ENCODE data around the gene MYH7B.

Gene MYH7B

DNA sequence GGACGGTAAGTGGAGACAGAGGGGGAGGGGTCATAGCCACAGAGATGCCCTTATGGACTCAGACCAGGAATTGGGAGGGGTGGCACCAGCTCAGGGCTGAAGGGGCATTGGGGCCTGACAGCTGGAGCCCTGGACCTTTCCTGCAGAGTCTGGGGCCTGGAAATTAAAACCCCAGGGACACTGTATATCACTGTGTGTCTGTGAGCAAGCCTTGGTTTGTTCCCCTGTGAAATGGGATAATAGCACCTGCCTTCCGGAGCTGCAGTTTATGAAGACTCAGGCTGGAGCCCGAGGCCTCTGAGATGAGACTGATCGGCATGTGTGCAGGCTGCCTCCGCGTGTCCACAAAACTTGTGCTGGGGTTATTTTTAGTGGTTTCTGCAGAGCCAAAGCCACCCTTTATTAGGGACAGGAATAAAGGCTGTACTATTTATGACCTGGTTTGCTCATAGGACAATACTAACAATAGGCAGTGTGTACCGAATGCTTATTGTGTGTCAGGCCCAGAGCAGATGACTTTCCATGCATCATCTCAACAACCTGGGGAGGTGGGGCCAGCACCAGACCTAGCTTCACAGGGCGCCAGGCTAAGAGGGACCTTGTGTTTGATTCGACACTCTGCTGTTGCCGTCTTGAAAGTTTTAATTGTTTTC is 22.6 kb downstream of the MYH7B start:
- Mint-ChIP-seq H3K27ac (no peak overlapping the region), H3K4me3 (no peak overlapping the region), H3K4me1 (no peaks in the 10 kb centered on the region), H3K36me3 (ENCODE audit: low read depth) (no peaks in the 10 kb centered on the region), H3K27me3 (peaks cover 18% of the 10 kb centered on the region), H3K9me3 (no peaks in the 10 kb centered on the region)
- DNase-seq (no peak), ATAC-seq (no peak)

DNA sequence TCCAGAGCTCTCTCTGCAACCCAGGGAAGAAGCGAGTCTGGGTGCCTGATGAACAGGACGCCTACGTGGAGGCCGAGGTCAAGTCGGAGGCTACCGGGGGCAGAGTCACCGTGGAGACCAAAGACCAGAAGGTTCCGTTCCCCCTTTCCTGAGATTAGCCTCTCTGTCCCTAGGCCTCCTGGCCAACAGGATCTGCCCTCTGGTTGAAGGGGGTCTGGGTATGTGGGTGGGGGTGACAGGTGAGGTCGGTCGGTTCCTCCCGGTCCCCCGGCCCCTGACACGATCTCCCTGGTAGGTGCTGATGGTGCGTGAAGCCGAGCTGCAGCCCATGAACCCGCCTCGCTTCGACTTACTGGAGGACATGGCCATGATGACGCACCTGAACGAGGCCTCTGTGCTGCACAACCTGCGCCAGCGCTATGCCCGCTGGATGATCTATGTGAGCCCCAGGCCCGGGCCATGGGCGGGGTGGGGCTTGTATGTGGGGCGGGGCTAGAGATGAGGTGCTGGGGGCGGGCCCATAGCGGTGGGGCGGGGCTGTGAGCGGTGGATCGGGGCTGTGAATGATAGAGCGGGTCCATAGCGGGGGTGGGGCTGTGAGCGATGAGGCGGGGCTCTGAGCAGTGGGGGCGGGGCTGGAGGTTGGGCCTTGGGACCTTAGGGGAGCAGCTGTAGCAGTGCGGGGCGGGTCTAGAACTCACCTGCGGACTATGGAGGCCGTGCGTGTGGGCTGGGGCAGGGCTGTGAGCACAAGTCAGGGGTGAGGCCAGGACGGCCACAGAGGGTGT is 23.9 kb downstream of the MYH7B start:
- DNase-seq (peak; percentile 19), ATAC-seq (peak; percentile 39)
- peaks cover 20% of the 10 kb centered on the region for H3K27me3 Mint-ChIP-seq
- no peak overlapping the region for H3K27ac Mint-ChIP-seq
- H3K4me3 Mint-ChIP-seq, result no peak overlapping the region
- no peaks in the 10 kb centered on the region for H3K36me3 Mint-ChIP-seq (ENCODE audit: low read depth)
- no peaks in the 10 kb centered on the region for H3K9me3 Mint-ChIP-seq
- no peaks in the 10 kb centered on the region for H3K4me1 Mint-ChIP-seq

DNA sequence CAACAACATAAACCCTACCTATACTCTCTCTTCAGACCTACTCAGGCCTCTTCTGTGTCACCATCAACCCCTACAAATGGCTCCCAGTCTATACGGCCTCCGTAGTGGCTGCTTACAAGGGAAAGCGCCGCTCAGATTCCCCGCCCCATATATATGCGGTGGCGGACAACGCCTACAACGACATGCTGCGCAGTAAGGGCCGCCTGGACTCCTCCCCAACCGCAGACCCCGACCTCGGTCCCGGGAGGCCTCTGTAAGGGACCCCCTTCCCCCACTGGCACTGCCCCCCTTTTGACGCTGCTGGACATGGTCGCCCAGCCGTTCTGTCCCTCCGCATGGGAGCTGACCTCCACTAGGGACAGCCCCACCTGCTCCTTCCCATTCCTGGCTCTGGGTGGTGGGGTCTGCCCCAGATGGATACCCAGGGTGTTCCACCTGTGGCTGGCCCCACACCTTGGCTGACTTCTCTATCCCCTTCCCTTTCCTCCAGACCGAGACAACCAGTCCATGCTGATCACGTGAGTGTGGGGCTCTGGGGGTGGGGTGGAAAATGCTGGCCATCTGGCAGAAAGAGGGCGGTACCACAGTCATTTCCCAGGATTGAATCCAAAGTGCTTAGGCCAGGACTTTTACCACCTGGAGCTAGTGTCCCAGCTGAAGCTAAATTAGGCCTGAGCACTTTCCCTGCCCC is 25.0 kb downstream of the MYH7B start:
- Mint-ChIP-seq H3K9me3 (no peaks in the 10 kb centered on the region), H3K27ac (no peak overlapping the region), H3K4me3 (no peak overlapping the region), H3K4me1 (no peaks in the 10 kb centered on the region), H3K36me3 (ENCODE audit: low read depth) (no peaks in the 10 kb centered on the region), H3K27me3 (peaks cover 21% of the 10 kb centered on the region)
- no peak for DNase-seq
- no peak for ATAC-seq

- ATAC-seq, result no peak
- Mint-ChIP-seq H3K36me3 (ENCODE audit: low read depth) (no peaks in the 10 kb centered on the region), H3K27me3 (peaks cover 16% of the 10 kb centered on the region)
These were observed 26.8 kb downstream of the MYH7B start for GRCh38 chr20:34982270-34983088.

GRCh38 chr20:34983089-34983820 is 27.6 kb downstream of the MYH7B start:
- no peaks in the 10 kb centered on the region for H3K36me3 Mint-ChIP-seq (ENCODE audit: low read depth)

More at GRCh38 chr20:34982270-34983088, 26.8 kb downstream of the MYH7B start:
- H3K27ac Mint-ChIP-seq, result no peak overlapping the region
- no peak for DNase-seq
- H3K9me3 Mint-ChIP-seq, result no peaks in the 10 kb centered on the region
- H3K4me1 Mint-ChIP-seq, result no peaks in the 10 kb centered on the region
- no peak overlapping the region for H3K4me3 Mint-ChIP-seq

GRCh38 chr20:34983995-34984735 is 28.5 kb downstream of the MYH7B start:
- ATAC-seq (no peak), DNase-seq (no peak)
- Mint-ChIP-seq H3K36me3 (ENCODE audit: low read depth) (no peaks in the 10 kb centered on the region), H3K27me3 (peaks cover 16% of the 10 kb centered on the region), H3K4me1 (no peaks in the 10 kb centered on the region), H3K27ac (no peak overlapping the region), H3K9me3 (no peaks in the 10 kb centered on the region), H3K4me3 (no peak overlapping the region)

More at GRCh38 chr20:34983089-34983820, 27.6 kb downstream of the MYH7B start:
- DNase-seq (no peak), ATAC-seq (no peak)
- H3K9me3 Mint-ChIP-seq, result no peaks in the 10 kb centered on the region
- H3K4me3 Mint-ChIP-seq, result no peak overlapping the region
- H3K27me3 Mint-ChIP-seq, result peaks cover 16% of the 10 kb centered on the region
- no peaks in the 10 kb centered on the region for H3K4me1 Mint-ChIP-seq
- no peak overlapping the region for H3K27ac Mint-ChIP-seq

GRCh38 chr20:34984756-34985261 is 29.1 kb downstream of the MYH7B start:
- Mint-ChIP-seq H3K36me3 (ENCODE audit: low read depth) (no peaks in the 10 kb centered on the region), H3K27ac (no peak overlapping the region), H3K27me3 (peaks cover 16% of the 10 kb centered on the region), H3K9me3 (no peaks in the 10 kb centered on the region), H3K4me3 (no peak overlapping the region), H3K4me1 (no peaks in the 10 kb centered on the region)
- DNase-seq, result no peak
- ATAC-seq, result no peak

DNA sequence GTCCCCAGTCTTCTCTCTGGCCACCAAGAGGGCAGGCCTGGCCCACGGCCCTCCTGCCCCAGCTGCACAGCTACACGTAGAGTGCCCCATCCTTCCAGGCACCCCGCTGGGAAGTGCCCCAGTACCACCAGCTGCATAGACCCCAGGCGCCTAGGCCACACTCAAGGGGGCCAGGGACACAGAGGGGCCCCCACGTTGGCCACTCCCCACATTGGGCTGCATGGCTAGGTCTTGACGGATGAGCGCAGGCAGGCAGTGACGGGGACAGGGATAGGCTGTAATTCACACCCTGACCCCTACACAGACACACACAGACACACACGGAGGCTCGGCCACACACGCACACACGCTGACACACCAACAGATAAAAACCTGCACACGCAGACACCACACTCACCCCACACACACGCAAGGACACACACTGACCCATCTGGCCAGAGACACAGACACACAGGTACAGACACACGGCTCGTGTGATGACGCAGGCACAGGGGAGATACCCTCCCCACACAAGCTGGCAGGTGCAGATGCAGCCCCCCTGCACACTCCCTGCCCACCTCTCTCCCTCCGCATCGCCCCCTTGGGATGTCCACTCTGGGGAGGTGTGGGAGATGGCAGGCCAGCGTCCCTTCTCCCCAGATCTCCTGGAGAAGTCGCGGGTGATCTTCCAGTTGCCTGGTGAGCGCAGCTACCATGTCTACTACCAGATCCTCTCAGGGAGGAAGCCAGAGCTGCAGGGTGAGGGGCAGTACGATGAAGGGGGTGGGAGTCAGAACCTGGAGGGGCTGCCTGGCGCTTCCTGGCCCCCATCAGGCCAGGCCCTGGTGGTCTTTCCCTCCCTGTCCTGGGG is 30.0 kb downstream of the MYH7B start:
- Mint-ChIP-seq H3K27me3 (peaks cover 16% of the 10 kb centered on the region), H3K4me1 (no peaks in the 10 kb centered on the region), H3K36me3 (ENCODE audit: low read depth) (no peaks in the 10 kb centered on the region), H3K4me3 (no peak overlapping the region), H3K27ac (no peak overlapping the region), H3K9me3 (no peaks in the 10 kb centered on the region)
- no peak for DNase-seq
- no peak for ATAC-seq

DNA sequence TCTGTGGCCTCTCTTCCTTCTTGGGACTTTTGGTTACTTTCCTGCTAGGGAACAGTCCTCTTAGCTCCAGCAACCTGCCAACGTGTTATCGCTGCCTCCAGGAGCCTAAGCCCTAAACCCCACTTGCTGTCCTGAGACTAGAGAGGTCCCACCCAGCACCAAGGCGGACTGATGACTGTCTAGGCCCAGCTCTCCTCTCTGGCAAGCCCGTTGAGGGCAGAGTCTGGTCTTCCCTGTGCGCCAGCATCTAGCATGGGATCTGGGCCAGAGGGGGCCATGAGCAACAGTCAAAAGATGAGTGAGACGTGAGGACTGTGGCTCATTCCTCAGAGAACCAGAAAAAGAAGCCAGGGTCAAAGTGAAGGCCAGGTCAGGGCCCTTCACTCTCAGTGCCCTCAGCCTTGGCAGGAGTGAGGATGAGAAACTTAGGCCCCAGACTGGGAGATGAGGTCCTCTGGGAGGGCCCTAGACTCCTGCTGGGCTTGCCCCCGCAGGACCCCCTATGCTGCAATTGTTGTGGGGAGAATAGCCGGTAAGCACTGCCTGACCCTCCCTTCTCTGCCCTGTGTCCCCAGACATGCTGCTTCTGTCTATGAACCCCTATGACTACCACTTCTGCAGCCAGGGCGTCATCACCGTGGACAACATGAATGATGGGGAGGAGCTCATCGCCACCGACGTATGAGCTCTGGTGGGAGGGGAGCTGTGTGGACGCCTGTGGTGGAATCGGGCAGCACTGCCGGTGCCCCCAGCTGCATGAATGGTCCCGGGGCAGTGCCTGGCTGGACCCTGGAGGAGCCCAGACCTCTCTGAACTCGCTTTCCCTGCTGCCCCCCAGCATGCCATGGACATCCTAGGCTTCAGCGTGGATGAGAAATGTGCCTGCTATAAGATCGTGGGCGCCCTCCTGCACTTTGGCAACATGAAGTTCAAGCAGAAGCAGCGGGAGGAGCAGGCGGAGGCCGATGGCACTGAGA is 30.9 kb downstream of the MYH7B start:
- DNase-seq (no peak), ATAC-seq (no peak)
- no peaks in the 10 kb centered on the region for H3K36me3 Mint-ChIP-seq (ENCODE audit: low read depth)
- no peak overlapping the region for H3K27ac Mint-ChIP-seq
- no peak overlapping the region for H3K4me3 Mint-ChIP-seq
- H3K9me3 Mint-ChIP-seq, result no peaks in the 10 kb centered on the region
- no peaks in the 10 kb centered on the region for H3K4me1 Mint-ChIP-seq
- H3K27me3 Mint-ChIP-seq, result peaks cover 14% of the 10 kb centered on the region

DNA sequence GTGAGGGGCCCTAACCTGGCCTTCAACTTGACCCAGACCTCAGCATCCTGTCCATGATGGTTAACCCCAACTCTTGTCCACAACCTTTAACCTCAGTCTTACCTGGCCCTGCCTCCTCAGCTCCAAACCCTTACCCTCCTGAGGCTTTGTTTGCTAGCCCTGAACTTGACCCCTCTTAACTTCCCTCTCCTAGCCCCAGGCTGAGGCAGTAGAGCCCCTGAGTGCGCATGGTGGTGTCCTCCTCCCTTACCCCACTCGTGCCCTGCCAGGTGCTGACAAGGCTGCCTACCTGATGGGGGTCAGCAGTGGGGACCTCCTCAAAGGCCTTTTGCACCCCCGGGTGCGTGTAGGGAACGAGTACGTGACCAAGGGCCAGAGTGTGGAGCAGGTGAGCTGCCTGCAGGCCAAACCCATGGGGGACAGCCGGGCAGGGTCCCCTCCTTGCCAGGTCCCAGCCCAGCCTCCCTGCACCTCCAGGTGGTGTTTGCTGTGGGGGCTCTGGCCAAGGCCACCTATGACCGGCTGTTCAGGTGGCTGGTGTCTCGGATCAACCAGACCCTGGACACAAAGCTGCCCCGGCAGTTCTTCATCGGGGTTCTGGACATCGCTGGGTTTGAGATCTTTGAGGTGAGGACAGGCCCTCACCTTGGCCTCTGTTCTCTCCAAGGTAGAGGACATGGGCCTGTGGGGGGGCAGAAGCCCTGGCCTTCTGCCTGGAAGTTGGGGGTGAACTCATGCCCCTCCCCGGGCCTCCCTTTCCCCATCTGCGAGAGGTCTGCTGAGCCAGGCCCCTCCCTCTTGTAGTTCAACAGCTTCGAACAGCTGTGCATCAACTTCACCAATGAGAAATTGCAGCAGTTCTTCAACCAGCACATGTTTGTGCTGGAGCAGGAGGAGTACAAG is 31.9 kb downstream of the MYH7B start:
- no peaks in the 10 kb centered on the region for H3K4me1 Mint-ChIP-seq
- DNase-seq, result no peak
- no peaks in the 10 kb centered on the region for H3K36me3 Mint-ChIP-seq (ENCODE audit: low read depth)
- no peak overlapping the region for H3K27ac Mint-ChIP-seq
- no peak overlapping the region for H3K4me3 Mint-ChIP-seq
- H3K9me3 Mint-ChIP-seq, result no peaks in the 10 kb centered on the region
- peaks cover 8% of the 10 kb centered on the region for H3K27me3 Mint-ChIP-seq
- no peak for ATAC-seq

DNA sequence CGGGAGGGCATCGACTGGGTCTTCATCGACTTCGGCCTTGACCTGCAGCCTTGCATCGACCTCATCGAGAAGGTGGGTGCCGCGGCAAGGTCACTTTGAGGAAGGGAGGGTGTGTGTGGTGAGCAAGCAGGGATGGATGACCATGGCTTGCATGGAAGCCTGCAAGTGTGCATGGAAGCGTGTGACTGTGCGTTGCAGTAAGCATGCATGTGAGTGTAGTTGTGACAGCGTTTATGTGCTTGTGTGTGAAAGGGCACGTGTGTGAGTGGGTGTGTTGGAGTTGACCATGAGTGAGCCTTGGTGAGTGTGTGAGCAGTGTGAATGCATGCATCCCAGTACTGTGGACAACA is 32.5 kb downstream of the MYH7B start:
- DNase-seq, result no peak

More for the DNA sequence above, 32.5 kb downstream of the MYH7B start:
- Mint-ChIP-seq H3K27ac (no peak overlapping the region), H3K36me3 (ENCODE audit: low read depth) (no peaks in the 10 kb centered on the region), H3K9me3 (no peaks in the 10 kb centered on the region), H3K27me3 (peaks cover 4% of the 10 kb centered on the region), H3K4me1 (no peaks in the 10 kb centered on the region), H3K4me3 (no peak overlapping the region)
- no peak for ATAC-seq

Measured in activated naive CD8-positive, alpha-beta T cell treated with anti-CD3 and anti-CD28 coated beads, Interleukin-2, amount 50 U/mL, for 24 hours (primary cell).